GM19397 (cell line): ENCODE results near the gene CREB5.
"Not testable (repeated sequence)": the region's sequence is repeated elsewhere in the genome, so short reads cannot be mapped to it uniquely, and the experiment has no call there.

Source experiments
- ATAC-seq: cut with Tn5 transposase; IDR thresholded peaks from one replicate; pipeline ENCODE4 v1.9.1; 2021; ENCODE audit warnings: mild to moderate bottlenecking, moderate library complexity; ENCODE audit not compliant: unreplicated experiment

Gene CREB5

GRCh38 chr7:28598037-28598436, 185.7 kb downstream of the CREB5 start:
- ATAC-seq: not testable (repeated sequence)

- no peak for ATAC-seq
Observed at GRCh38 chr7:28598586-28598985, 186.3 kb downstream of the CREB5 start.

DNA sequence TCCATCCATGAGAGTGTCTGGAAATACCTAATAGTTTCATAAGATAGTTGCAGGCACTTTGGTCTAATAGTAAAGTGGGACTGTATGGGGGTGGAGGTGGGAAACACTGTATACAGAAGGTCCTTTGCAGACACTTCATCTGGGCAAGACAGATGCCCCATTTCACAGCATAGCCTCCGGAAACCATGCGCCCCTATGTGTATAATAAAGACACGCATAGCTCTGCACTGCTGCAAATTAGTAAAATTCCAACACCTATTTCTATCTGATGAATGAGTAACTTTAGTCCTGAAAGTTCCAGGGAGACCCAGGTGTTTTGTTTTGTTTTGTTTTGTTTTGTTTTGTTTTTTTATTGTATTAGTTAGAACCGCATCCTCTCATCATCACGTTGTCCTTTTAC, 187.1 kb downstream of the CREB5 start:
- ATAC-seq: no peak

- ATAC-seq: no peak
Observed at GRCh38 chr7:28602282-28602681, 190.0 kb downstream of the CREB5 start.

DNA sequence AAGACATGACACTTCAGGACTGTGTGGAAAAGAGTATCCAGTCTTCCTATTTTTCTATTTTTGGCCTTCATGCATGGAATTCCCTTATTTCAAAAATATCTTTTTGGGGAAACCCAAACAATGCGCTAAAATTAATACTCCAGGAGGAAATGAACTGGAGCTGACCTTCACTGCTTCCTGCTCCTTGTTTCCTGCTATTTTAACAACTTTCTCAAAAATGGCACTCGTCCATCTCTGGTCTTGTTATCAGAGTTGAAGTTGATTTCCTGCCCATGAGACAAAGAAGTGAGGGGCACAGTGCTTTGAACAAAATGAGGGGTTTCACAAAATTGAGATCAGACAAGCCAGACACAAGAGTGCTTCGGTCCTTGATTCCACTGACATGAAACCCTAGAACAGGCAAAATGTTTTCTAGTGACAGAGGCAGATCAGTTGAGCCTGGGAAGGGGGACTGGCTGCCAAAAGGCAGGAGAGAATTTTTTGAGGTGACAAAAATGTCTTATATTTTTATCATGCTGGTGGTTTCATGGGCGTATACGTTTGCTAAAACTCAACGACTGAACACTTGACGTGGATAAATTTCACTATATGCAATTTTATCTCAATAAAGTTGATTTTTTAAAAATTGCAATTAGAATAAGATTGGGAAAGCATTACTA, 193.2 kb downstream of the CREB5 start:
- ATAC-seq: no peak

DNA sequence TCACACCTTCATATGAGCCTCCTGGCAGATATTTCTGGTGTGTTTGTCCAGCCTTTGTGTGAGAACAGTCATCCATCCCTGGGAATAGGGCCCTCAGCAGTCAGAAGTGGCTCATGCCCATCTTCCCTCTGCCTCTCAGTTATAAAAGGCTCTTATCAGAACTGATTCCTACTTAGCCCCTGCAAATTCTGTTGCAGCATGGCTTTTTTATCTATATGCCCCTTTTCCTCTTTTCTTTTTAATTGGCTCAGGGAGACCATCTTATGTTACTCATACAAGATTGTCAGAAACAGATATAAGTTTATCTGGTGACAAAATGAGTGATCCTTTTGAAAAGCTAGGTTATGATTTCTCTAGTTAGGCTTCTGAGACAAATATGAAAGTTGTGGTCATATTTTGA, 194.1 kb downstream of the CREB5 start:
- no peak for ATAC-seq

- ATAC-seq: no peak
Observed at GRCh38 chr7:28607855-28608193, 195.5 kb downstream of the CREB5 start.

- no peak for ATAC-seq
Observed at GRCh38 chr7:28608237-28608656, 195.9 kb downstream of the CREB5 start.

DNA sequence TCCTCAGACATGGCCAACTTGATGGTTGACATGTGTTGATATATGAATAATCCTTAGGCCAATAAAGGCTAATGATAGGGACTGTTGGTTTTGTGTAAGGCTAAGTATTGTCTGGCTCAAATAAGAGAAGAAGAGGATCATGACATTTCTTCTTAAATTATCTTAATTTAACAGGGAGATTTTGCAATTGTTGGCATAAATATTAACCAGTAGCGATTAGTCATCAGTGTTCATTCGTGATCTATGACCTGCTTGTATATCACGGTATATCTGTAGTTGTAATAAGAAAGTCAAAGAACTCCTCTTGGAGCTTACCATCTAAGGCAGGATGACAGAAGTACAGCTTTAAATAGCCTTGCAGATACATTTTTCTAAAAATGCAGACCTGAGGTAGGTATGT, 196.4 kb downstream of the CREB5 start:
- no peak for ATAC-seq

GRCh38 chr7:28609608-28610007, 197.3 kb downstream of the CREB5 start:
- ATAC-seq: no peak

GRCh38 chr7:28611399-28611897, 199.1 kb downstream of the CREB5 start:
- not testable (repeated sequence) for ATAC-seq

GRCh38 chr7:28613262-28613661, 200.9 kb downstream of the CREB5 start:
- ATAC-seq: no peak

GRCh38 chr7:28615091-28615490, 202.8 kb downstream of the CREB5 start:
- ATAC-seq: no peak

GRCh38 chr7:28617308-28617880, 205.1 kb downstream of the CREB5 start:
- ATAC-seq: no peak

GRCh38 chr7:28618383-28618782, 206.1 kb downstream of the CREB5 start:
- ATAC-seq: no peak

GRCh38 chr7:28619256-28619655, 206.9 kb downstream of the CREB5 start:
- ATAC-seq: no peak

DNA sequence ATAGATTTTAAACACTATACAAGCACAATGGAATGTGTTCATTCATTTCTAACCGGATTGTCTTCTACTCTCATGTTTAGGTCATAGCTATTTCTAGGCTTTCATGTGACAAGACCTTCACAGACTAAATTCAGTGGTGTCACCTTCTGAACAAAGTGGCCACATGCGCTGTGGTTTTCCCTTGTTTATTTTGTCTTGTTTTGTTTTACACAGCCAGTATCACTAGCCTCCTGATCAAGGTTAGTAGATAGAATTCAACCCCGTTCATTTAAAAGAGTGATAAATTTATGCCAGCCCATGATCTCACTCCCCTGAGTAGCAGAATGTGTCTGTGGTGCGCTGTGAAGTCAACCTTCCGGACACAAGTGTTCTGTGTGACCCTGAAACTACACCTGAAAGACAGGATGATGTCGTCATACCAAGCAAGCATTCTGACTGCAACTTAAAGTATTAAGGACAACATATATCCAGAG, 209.1 kb downstream of the CREB5 start:
- no peak for ATAC-seq

DNA sequence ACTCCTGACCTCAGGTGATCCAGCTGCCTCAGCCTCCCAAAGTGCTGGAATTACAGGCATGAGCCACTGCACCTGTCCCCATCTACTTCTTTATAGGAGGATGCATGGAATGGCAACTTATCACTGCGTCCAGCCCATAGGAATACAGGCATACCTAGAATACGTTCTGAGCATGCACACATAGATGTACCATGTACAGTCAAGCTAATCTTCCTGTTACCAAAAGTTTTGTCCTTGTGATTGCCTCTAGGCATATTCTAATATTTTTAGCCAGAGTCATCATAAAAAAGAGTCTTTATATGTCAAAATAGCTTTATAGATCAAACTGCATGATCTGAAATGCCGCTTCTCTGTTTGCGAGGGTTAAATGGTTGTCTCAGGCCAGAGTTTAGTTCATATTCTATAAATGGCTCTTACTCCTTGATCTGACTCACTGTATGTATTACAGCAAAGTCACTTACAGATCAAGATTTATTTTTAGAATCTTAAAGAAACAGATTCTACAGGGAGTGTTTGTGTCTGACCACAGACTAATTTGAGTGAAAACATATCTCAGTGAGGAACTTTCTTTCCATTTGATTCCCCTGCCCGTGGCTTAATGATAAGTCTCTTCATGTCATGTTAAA, 210.9 kb downstream of the CREB5 start:
- ATAC-seq: no peak

DNA sequence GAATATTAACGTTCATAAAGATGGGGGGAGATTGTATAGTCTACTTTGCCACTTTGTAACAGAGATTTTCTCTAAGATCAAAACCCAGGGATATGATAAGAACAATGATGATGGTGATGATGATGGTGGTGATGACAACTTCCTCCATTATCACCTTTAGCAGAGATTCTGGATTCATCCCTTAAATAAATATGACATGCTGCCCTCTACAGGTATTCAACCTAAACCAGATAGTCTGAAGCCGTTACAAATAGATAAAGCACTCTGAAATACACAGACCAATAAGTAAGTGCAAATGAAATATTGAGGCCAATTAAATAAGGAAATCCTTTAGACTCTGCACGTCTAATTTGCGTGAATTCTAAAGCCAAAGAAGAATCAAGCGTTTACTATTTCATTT, 211.5 kb downstream of the CREB5 start:
- no peak for ATAC-seq

DNA sequence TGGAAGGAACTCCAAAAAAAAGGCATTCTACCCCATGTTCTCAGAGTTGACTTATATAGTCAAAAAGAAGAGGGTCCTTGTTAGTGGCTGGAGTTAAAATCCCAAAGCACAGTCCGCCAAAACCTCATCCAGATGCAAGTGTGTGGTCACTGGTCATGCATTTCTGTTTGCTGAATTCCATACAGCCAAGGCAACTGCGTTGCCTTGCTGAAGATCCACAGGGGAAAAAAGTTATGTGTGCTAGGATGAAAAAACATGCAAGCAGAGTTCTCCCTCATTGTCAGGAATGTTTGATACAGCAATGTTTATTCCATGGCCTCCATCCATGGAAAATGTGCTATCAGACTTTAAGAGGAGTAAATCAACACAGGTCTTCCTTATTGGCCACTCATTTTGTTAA, 213.1 kb downstream of the CREB5 start:
- no peak for ATAC-seq

DNA sequence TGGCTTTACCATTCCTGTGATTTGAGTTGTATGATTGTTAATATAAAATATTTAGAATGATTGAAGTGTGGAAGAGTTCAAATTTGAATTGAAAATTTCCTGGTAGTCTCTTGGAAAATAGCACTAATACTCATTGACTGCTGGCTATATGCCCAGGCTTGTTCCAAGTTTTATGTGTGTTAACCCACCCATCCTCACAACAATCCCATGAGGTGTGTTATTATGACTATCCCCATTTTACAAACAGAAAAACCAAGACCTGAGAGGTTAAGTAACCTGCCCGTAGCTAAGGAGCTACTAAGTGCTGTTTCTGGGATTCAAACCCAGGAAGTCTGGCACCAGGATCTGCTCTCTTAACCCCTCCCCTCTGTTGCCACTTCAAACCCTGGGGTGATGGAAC, 213.9 kb downstream of the CREB5 start:
- no peak for ATAC-seq

DNA sequence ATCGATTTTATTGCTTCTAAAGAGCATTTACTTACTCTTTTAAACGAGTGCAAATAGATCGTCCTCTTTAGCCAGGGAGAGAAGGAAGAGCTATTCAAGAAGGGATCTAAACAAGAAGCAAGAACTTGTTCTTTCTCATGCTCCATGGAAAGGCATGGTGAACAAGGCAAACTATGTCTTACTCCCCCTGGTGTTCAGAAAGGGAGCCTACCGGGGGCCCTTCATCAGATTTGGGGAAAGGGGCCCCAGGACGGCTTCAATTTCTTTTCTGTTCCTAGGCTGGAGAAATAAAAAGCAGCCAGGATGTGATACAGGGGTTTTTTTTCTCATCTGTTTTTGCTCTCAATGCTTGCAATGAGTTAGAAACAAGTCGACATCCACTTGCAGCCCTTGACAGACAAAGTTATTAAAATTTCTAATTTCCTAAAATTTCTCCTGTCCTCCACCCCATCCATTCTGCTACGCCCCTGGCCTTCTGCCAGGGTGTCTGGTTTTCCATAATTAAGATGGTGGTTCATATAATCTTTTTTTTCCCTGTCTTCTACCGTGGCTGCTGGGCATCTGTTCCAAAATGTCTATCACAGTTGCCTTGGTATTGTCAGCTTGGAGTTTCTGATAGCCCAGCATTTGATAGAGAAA, 214.4 kb downstream of the CREB5 start:
- no peak for ATAC-seq
